Measurements from ENCODE around the gene DMD.

DMD gene

GRCh38 chrX:31237189-31237588 is 1974.2 kb downstream of the DMD start:
- Histone ChIP-seq H3K9me2 (replicated peaks; ENCODE audit: low read depth, low read length) (no peaks in the 10 kb centered on the region), H3K9me3 (ENCODE audit: insufficient read depth, low read depth, low read length) (no peaks in the 10 kb centered on the region), H3K4me3 (ENCODE audit: low read length, poor library complexity, severe bottlenecking) (no peak overlapping the region), H3K36me3 (ENCODE audit: insufficient read depth, low read length) (peaks cover 12% of the 10 kb centered on the region; the same call in 1 of the 2 replicates), H3K9ac (ENCODE audit: low read depth, low read length, poor library complexity, severe bottlenecking) (no peak overlapping the region), H3K4me2 (ENCODE audit: low read depth, low read length, poor library complexity, severe bottlenecking) (no peak overlapping the region), H3K27me3 (ENCODE audit: insufficient read depth, low read length, poor library complexity, severe bottlenecking) (no peaks in the 10 kb centered on the region), H3F3A (ENCODE audit: low read depth) (no peaks in the 10 kb centered on the region), H4K20me1 (ENCODE audit: insufficient read depth, low read length, poor library complexity, severe bottlenecking) (no peaks in the 10 kb centered on the region), H3K79me2 (ENCODE audit: insufficient read depth, low read length) (no peaks in the 10 kb centered on the region), H3K4me1 (ENCODE audit: insufficient read depth, low read length, poor library complexity, severe bottlenecking) (peaks cover 1% of the 10 kb centered on the region), H2AFZ (ENCODE audit: low read length) (no peak overlapping the region)
- TF ChIP-seq EZH2phosphoT487 (IDR thresholded peaks at IDR 0.05; ENCODE audit: borderline replicate concordance) (no peak), CTCF (conservative IDR thresholded peaks at IDR 0.05; ENCODE audit: low read length) (no peak)

GRCh38 chrX:31236231-31236630 is 1975.1 kb downstream of the DMD start:
- Histone ChIP-seq H3K36me3 (ENCODE audit: insufficient read depth, low read length) (peaks cover 12% of the 10 kb centered on the region; the same call in 1 of the 2 replicates), H4K20me1 (ENCODE audit: insufficient read depth, low read length, poor library complexity, severe bottlenecking) (no peaks in the 10 kb centered on the region), H3K9ac (ENCODE audit: low read depth, low read length, poor library complexity, severe bottlenecking) (no peak overlapping the region), H2AFZ (ENCODE audit: low read length) (no peak overlapping the region), H3K4me2 (ENCODE audit: low read depth, low read length, poor library complexity, severe bottlenecking) (no peak overlapping the region), H3F3A (ENCODE audit: low read depth) (no peaks in the 10 kb centered on the region), H3K4me1 (ENCODE audit: insufficient read depth, low read length, poor library complexity, severe bottlenecking) (peaks cover 3% of the 10 kb centered on the region), H3K9me3 (ENCODE audit: insufficient read depth, low read depth, low read length) (no peaks in the 10 kb centered on the region), H3K79me2 (ENCODE audit: insufficient read depth, low read length) (no peaks in the 10 kb centered on the region), H3K27me3 (ENCODE audit: insufficient read depth, low read length, poor library complexity, severe bottlenecking) (no peaks in the 10 kb centered on the region), H3K9me2 (replicated peaks; ENCODE audit: low read depth, low read length) (no peaks in the 10 kb centered on the region), H3K4me3 (ENCODE audit: low read length, poor library complexity, severe bottlenecking) (no peak overlapping the region)
- no peak for TF ChIP-seq EZH2phosphoT487 (IDR thresholded peaks at IDR 0.05; ENCODE audit: borderline replicate concordance)
- TF ChIP-seq CTCF (conservative IDR thresholded peaks at IDR 0.05; ENCODE audit: low read length), result no peak

GRCh38 chrX:31233941-31234496 is 1977.3 kb downstream of the DMD start:
- Histone ChIP-seq H3K36me3 (ENCODE audit: insufficient read depth, low read length) (peaks cover 8% of the 10 kb centered on the region; the same call in 1 of the 2 replicates), H3K79me2 (ENCODE audit: insufficient read depth, low read length) (no peaks in the 10 kb centered on the region), H3K27me3 (ENCODE audit: insufficient read depth, low read length, poor library complexity, severe bottlenecking) (no peaks in the 10 kb centered on the region), H4K20me1 (ENCODE audit: insufficient read depth, low read length, poor library complexity, severe bottlenecking) (no peaks in the 10 kb centered on the region), H3K4me3 (ENCODE audit: low read length, poor library complexity, severe bottlenecking) (no peak overlapping the region), H3K9ac (ENCODE audit: low read depth, low read length, poor library complexity, severe bottlenecking) (no peak overlapping the region), H3K4me1 (ENCODE audit: insufficient read depth, low read length, poor library complexity, severe bottlenecking) (peaks cover 3% of the 10 kb centered on the region), H2AFZ (ENCODE audit: low read length) (no peak overlapping the region), H3K9me3 (ENCODE audit: insufficient read depth, low read depth, low read length) (no peaks in the 10 kb centered on the region), H3K4me2 (ENCODE audit: low read depth, low read length, poor library complexity, severe bottlenecking) (no peak overlapping the region), H3F3A (ENCODE audit: low read depth) (no peaks in the 10 kb centered on the region), H3K9me2 (replicated peaks; ENCODE audit: low read depth, low read length) (no peaks in the 10 kb centered on the region)
- no peak for TF ChIP-seq CTCF (conservative IDR thresholded peaks at IDR 0.05; ENCODE audit: low read length)
- TF ChIP-seq EZH2phosphoT487 (IDR thresholded peaks at IDR 0.05; ENCODE audit: borderline replicate concordance), result no peak
